ENCODE data around the gene FASLG. TPM values are rescaled to one million over a fixed set of nuclear protein-coding genes. Genes with fewer than 3 reads are reported as not detected.

FASLG gene
- total RNA-seq, 1 donor from 2014 or later, result not detected

- H3K9me3 Mint-ChIP-seq, result no peaks in the 10 kb centered on the region
- ChIA-PET POLR2A (no interaction called here), CTCF (no interaction called here)
- DNase-seq (no peak), ATAC-seq (ENCODE audit: low read depth) (no peak)
- intact Hi-C loops (cut with micrococcal nuclease), result no loop called here
- no peak for TF ChIP-seq CTCF (IDR thresholded peaks at IDR 0.05)
- no peaks in the 10 kb centered on the region for H3K27me3 Mint-ChIP-seq
- H3K4me1 Mint-ChIP-seq, result peaks cover 13% of the 10 kb centered on the region
- no peaks in the 10 kb centered on the region for H3K36me3 Mint-ChIP-seq (ENCODE audit: low read depth)
- no peak overlapping the region for H3K4me3 Mint-ChIP-seq
- no peak overlapping the region for H3K27ac Mint-ChIP-seq
Observed at GRCh38 chr1:172704001-172704400, 45.1 kb downstream of the FASLG start.

GRCh38 chr1:172704420-172705210 is 45.7 kb downstream of the FASLG start:
- DNase-seq (no peak), ATAC-seq (ENCODE audit: low read depth) (no peak)
- intact Hi-C loops (cut with micrococcal nuclease), result no loop called here
- H3K4me3 Mint-ChIP-seq, result no peak overlapping the region
- H3K9me3 Mint-ChIP-seq, result no peaks in the 10 kb centered on the region
- H3K27me3 Mint-ChIP-seq, result no peaks in the 10 kb centered on the region
- no peak for TF ChIP-seq CTCF (IDR thresholded peaks at IDR 0.05)
- H3K4me1 Mint-ChIP-seq, result peaks cover 7% of the 10 kb centered on the region
- CTCF ChIA-PET, result no interaction called here
- H3K27ac Mint-ChIP-seq, result no peak overlapping the region
- POLR2A ChIA-PET, result no interaction called here
- H3K36me3 Mint-ChIP-seq (ENCODE audit: low read depth), result no peaks in the 10 kb centered on the region

- Mint-ChIP-seq H3K27me3 (no peaks in the 10 kb centered on the region), H3K27ac (no peak overlapping the region), H3K4me3 (no peak overlapping the region), H3K36me3 (ENCODE audit: low read depth) (no peaks in the 10 kb centered on the region), H3K4me1 (no peaks in the 10 kb centered on the region), H3K9me3 (no peaks in the 10 kb centered on the region)
- intact Hi-C loops (cut with micrococcal nuclease), result no loop called here
- no peak for DNase-seq
- no peak for ATAC-seq (ENCODE audit: low read depth)
- no peak for TF ChIP-seq CTCF (IDR thresholded peaks at IDR 0.05)
- ChIA-PET CTCF (no interaction called here), POLR2A (interaction anchor here (0.5 kb wide), 1 partner anchor 1161 kb away, joined by 5 read pairs; no protein-coding TSS in a partner anchor)
Observed at GRCh38 chr1:172708452-172708851, 49.5 kb downstream of the FASLG start.

- no peaks in the 10 kb centered on the region for H3K36me3 Mint-ChIP-seq (ENCODE audit: low read depth)
- H3K4me3 Mint-ChIP-seq, result no peak overlapping the region
- CTCF ChIA-PET, result no interaction called here
- H3K4me1 Mint-ChIP-seq, result no peaks in the 10 kb centered on the region
- POLR2A ChIA-PET, result no interaction called here
- ATAC-seq (ENCODE audit: low read depth) (no peak), DNase-seq (no peak)
- no peak overlapping the region for H3K27ac Mint-ChIP-seq
- no peak for TF ChIP-seq CTCF (IDR thresholded peaks at IDR 0.05)
- H3K9me3 Mint-ChIP-seq, result no peaks in the 10 kb centered on the region
- H3K27me3 Mint-ChIP-seq, result no peaks in the 10 kb centered on the region
- intact Hi-C loops (cut with micrococcal nuclease), result no loop called here
Observed at GRCh38 chr1:172711558-172711957, 52.7 kb downstream of the FASLG start.

- no peak for DNase-seq
- H3K27me3 Mint-ChIP-seq, result no peaks in the 10 kb centered on the region
- no peaks in the 10 kb centered on the region for H3K4me1 Mint-ChIP-seq
- no peak overlapping the region for H3K4me3 Mint-ChIP-seq
- no peak for ATAC-seq (ENCODE audit: low read depth)
- TF ChIP-seq CTCF (IDR thresholded peaks at IDR 0.05), result no peak
- ChIA-PET CTCF (no interaction called here), POLR2A (interaction anchor here (0.6 kb wide), 1 partner anchor 953 kb away, joined by 4 read pairs; no protein-coding TSS in a partner anchor)
- intact Hi-C loops (cut with micrococcal nuclease), result no loop called here
- no peaks in the 10 kb centered on the region for H3K36me3 Mint-ChIP-seq (ENCODE audit: low read depth)
- H3K9me3 Mint-ChIP-seq, result no peaks in the 10 kb centered on the region
- H3K27ac Mint-ChIP-seq, result no peak overlapping the region
Observed at GRCh38 chr1:172713466-172713865, 54.6 kb downstream of the FASLG start.

Other genes starting within 250 kb of the FASLG start
- not detected in 2 replicates for gene C1orf105, start 238.4 kb upstream of the FASLG start, total RNA-seq
- gene PIGC, start 215.0 kb upstream of the FASLG start, total RNA-seq, result 24.2 TPM in 2 replicates
- 35.2 and 47.1 TPM in 2 replicates for gene SUCO, start 126.0 kb upstream of the FASLG start, total RNA-seq

Measured in activated B cell treated with CpG ODN at 0.5 μM for 24 hours (primary cell).